T47D (cell line): ENCODE data around the gene SNX10.
A peak's percentile ranks its signal among the peaks of the same experiment; 100 is the strongest.

Experiments used
- DNase-seq, 2 experiments: peaks; one replicate each; pipeline versions ENCODE4 v3.0.0 to v3.0.0-alpha.2; 2011 to 2012; ENCODE audit warnings: low read depth in 1 of 2, low spot score in 1 of 2
- JUND ChIP-seq: IDR thresholded peaks from 2 replicates; pipeline ENCODE4 v1.6.1; 2012; ENCODE audit warnings: low read depth
- in situ Hi-C: cut with HindIII; loops from 2 replicates; pipeline ENCODE4 v1.10.0; 2016; ENCODE audit warnings: low sequenced_read_pairs, low pct_unique_long_range_greater_than_20kb

The SNX10 gene

DNA sequence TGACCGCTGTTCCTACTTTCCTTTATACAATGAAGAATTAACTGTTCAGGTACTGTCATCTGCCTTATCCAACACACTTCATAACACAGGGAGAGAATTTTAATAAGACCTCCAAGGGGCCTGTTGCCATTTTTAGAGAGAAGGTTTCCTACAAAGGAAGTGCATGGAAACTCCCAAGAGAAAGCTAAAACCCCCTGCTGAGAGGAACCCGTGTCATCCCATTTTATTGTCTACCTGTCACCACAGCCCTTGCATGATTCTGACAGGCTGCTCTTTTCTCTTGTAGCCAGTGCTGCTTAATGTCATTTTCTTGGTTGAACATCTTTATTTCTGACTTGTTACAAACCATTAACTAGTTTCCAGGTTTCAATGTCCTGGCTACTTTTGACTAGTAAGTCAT lies 98.4 kb downstream of the SNX10 start:
- no peak for TF ChIP-seq JUND
- no peak for DNase-seq
- in situ Hi-C loops: no loop called here

DNA sequence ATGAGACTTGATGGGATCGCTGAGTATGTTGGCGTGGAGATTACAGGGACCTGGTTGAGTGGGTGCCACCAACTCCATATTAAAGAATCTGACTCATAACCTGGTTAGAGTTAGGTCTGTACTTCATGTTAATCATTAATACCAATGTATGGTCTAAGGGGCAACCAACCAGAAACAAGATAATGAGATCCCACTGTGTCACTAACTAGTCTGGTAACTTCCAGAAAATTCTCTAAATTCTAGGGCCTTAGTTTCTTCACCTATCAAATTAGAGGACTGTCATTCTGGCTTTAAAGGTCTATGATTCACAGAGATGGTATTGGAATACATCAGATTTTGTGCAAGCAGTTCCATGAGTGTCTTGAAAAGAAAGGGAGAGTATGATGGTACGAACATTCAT lies 102.2 kb downstream of the SNX10 start:
- in situ Hi-C loops: no loop called here
- no peak for DNase-seq
- no peak for TF ChIP-seq JUND

DNA sequence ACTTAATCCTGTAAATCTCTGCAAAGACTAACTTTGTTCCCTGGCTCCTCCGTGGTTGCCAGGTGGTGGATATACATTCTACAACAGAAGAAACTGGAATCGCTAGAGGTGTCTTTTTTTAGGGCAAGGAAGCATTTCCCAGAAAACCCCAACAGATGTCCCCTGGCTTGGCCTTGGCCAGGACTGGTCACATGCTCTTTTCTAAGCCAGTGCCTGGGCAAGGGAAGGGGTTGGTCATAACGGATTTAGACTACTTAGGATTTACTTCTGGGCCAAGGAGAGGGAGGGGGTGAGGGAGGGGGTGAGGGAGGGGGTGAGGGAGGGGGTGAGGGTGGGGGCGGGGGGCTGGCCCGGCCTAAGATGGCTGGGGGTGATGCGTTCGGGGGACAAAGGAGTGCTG lies 105.7 kb downstream of the SNX10 start:
- no peak for TF ChIP-seq JUND
- no peak for DNase-seq
- in situ Hi-C loops: no loop called here

DNA sequence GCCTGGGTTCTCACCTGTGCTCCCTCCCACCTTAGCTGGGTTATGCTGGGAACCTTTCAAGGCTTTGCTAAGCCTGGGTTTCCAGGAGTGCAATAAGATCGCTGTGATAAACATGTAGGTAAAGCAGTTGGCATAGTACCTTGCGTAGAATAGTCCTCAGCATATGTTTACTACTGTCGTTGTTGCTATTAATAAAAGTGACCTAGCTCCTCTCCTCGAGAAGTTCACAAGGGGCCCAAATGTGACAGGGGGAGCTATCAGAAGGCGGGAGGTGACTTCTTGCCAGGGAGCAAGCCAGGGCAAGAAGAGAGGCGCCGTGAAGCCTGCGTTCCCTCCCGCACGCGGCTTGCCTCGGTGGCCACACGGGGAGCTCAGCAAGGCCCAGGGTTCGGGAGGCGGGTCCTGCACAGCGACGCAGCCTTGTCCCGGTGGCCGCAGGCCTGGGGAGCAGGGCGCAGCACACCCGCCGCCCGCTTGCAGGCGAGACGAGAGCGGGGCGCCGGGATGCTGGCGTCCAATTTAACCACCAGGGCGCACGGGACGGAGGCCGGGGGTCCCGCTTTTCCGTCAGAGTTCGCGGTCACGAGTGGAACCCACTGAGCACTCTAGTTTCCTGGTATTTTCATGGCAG lies 106.2 kb downstream of the SNX10 start:
- in situ Hi-C loops: no loop called here
- TF ChIP-seq JUND: no peak
- DNase-seq: peak; percentile 63 to 80

DNA sequence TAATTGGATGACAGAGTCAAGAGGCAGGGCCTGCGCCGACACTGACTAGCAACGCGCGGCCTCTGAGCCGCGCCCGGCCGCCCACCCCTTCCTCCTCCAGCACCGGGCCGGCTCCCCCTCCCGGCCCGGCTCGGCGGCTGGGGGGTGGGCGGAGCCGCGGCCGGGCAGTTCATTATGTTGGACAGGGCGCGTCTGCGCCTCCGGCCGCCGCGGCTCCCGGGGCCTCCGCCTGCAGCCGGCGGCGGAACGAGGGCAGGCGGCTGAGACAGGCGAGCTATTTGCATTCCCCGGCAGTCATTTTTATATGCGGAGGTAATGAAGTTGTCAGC lies 106.7 kb downstream of the SNX10 start:
- in situ Hi-C loops: no loop called here
- DNase-seq: peak; percentile 75 to 82
- TF ChIP-seq JUND: no peak

DNA sequence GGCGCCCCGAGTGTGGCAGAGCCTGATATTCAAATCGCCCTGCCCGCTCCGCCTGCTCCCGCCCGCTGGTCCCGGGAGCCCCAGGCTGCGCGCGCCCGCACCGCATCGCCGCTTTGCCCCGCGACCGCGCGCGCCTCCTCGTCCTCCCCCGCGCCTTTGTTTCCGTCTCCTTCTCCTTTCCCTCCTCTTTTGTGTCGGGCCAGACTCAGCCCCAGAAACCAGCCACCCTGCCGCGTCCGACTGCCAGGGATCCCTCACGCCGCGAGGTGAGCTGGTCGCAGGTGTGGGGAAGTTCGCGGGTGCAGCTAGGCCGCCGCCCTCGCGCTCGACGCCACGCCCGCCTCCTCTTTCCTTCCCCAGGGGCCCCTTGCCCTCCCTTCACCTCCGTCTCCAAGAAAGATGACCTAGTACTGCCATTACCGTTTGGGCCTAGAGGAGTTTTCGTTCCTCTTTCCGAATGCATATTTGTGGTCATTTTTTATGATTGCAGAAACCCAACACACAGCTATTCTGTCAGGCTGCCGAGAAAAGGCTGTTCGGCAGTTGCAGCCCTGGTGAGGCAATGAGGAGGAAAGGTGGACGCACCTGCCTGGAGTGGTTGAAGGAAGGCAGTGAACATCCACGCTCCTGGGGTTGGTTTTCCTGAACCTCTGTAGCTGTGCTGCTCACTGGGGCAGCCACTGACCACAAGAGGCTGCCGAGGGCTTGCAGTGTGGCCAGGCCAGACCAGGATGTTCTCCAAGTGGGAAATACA lies 107.3 kb downstream of the SNX10 start:
- DNase-seq: peak; percentile 71 to 81
- no peak for TF ChIP-seq JUND
- in situ Hi-C loops: no loop called here

DNA sequence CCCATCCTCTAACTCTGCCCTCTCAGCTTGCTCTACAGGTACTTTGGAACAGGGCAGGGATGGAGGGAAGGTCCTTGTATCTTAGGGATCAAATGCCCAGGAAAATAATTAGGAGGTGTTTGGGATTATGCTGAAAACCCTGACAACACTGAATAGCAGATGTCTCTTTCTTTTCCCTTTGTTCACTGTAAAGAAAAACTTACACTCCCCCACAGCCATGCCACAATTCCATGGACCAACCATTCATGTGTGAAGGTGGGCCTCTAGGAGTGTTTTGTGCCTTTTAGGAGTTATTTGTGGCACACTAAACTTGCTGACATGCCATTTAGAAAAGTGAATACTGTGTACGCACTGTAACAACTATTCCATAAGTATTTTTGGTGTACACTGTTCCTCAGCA lies 108.1 kb downstream of the SNX10 start:
- TF ChIP-seq JUND: no peak

DNA sequence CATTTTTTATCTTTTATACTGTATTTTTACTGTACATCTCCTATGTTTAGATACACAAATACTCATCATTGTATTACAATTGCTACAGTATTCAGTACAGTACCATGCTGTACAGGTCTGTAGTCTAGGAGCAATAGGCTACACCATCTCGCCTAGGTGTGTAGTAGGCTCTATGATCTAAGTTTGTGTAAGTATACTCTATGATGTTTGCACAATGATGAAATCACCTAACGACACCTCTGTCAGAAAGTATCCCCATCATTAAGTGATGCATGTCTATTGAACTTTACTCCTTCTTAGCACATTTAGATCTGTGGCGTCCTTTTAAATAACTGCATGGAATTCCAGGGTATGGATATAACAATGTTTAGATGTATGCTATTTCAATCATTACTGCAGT lies 112.0 kb downstream of the SNX10 start:
- TF ChIP-seq JUND: no peak
- in situ Hi-C loops: no loop called here

More for the DNA sequence above, 108.1 kb downstream of the SNX10 start:
- in situ Hi-C loops: no loop called here
- DNase-seq: no peak

DNA sequence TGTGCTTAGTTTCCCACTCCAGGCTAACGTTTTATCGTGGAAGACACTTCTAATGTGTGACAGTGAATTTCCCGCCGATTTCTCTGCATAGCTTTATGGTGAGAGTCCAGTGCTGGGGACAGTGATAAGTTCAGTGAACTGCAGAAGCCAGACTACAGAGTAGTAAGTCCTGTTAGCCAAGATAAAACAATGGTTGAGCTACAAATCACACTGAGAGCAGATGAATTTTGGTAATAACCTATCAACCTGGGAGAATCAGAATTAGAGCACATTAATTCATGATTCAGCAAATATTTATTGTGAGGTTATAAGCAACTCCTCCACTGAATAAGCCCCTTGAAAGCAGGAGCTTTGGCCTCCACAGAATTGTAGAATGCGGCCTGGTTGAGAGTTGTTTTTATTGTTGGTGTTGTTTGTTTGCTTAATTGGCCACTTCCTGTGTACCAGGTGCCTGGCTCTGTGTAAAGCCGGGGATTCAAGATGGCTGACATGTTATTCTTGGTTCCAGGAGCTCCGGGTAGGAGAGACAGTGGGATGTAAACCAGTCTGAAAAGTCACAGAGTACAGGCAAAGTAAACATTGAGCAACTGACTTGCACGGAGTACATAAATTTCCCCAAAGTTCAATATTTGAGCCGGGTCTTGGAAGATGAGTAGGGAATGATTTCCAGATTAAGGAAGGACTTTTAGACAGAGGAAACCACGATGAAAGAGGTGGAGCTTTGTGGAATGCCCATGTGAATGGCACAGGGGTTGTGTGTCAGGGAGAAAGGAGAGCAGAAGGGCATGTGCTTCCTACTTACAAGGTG lies 112.7 kb downstream of the SNX10 start:
- in situ Hi-C loops: no loop called here
- no peak for TF ChIP-seq JUND
- DNase-seq: peak in 1 of 2 experiments; percentile 44

More for the DNA sequence above, 112.0 kb downstream of the SNX10 start:
- DNase-seq: no peak

DNA sequence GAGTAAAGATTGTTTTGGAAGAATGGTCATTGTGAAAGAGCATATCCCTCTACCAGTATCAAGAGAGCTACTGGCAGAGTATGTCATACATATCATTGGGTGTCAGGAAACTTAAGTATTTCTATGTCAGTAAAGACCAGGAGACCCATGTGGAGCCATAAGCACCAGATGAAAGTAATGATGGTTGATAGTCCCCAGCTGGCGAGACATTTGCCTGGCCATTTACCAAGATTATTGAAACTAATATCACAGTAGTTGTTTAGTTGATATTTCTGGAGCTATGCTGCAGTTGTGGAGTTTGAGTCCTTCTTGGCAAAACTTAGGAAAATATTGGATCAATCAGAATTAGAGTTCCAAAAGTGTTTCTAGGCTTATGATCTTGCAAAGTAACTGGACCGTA lies 114.8 kb downstream of the SNX10 start:
- DNase-seq: no peak
- in situ Hi-C loops: no loop called here
- TF ChIP-seq JUND: no peak

DNA sequence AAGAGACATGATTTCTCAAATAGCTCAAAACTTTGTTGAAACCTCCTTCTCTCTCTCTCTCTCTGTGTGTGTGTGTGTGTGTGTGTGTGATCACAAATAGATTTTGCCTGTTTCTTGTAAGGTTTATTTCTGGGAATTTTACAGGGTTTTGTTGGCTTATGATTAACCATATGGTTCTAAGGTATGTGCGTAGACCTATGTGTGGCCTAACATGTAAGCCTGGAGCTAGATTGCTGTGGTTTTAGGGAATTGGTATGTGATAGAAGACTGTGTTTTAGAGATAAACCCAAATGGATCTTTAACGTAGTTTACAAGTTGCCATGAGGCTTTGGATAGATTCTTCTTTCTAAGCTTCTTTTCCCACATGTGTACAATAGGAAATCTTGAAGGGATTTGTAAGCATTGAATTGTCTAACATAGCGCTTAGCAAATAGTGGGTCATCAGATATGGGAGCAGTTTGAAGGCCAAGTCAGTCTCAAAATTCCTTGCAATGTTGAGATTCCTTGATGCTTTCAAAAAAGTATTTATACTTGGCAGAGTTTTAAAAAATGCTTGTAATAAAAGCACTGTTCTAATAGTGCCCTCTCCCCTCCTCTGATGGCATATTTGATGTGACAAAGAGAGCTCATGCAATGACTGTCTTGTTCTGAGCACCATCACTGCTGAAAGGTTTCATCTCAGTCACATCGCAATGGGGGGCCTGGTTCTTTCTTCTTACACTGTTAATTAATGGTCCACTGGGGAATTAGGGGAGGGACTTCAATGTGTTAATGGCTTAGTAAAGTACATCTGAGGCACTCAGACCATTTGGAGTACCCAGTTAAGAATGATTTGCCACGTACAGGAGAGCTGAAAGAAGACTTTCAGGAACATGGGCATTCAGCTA lies 118.2 kb downstream of the SNX10 start:
- peak; percentile 65 for TF ChIP-seq JUND
- in situ Hi-C loops: no loop called here
- DNase-seq: peak in 1 of 2 experiments; percentile 70

DNA sequence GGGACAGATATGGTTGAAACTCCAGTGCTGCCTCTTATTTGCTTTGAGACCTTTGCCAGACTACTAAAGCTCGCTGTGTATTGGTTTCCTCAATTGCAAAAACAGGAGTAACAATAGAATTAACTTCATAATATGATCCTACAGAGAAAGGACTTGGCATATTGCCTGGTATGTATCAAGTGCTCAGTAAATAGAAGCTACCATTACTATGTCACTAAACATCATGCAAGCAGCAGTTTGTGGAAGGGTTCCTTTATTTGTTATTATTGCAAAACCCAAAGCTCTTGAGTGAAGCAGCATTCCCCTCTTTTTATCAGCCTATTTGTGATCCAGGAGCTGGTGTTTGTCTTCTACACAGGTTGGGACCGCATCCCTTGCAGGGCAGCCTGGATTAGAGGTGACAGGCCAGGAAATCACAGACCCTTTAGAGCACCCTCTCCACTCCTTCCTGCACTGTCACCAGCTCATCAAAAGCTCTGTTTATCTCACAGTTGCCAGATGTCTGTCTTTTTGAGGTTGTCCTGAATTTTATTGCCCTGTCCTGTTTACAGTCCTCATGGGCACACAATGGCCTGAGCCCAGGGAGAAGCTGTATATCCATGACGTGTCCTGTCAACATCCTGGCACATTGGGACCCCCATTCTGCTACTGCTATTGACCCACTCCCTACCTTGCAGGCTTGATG lies 121.5 kb downstream of the SNX10 start:
- TF ChIP-seq JUND: no peak
- in situ Hi-C loops: no loop called here
- DNase-seq: peak in 1 of 2 experiments; percentile 53
